GM12873 (cell line): Measurements from ENCODE around the gene CNR1.

ENCODE experiments used
- CTCF ChIP-seq: IDR thresholded peaks from 2 replicates; pipeline ENCODE4 v1.5.1; 2012; ENCODE audit warnings: low read depth, mild to moderate bottlenecking, moderate library complexity, low read length, control low read depth; ENCODE audit not compliant: insufficient read depth; ENCODE audit errors: missing control alignments

Gene CNR1

GRCh38 chr6:88164061-88164460 lies 2.1 kb downstream of the CNR1 start:
- TF ChIP-seq CTCF = no peak

- TF ChIP-seq CTCF = no peak
Observed at GRCh38 chr6:88163616-88164015, 2.5 kb downstream of the CNR1 start.

GRCh38 chr6:88161940-88162339 lies 4.2 kb downstream of the CNR1 start:
- TF ChIP-seq CTCF = no peak

- TF ChIP-seq CTCF = no peak
Observed at GRCh38 chr6:88157106-88157505, 9.0 kb downstream of the CNR1 start.

GRCh38 chr6:88145298-88145963 lies 20.7 kb downstream of the CNR1 start:
- no peak for TF ChIP-seq CTCF

GRCh38 chr6:88144637-88145297 lies 21.4 kb downstream of the CNR1 start:
- no peak for TF ChIP-seq CTCF

- TF ChIP-seq CTCF = no peak
Observed at GRCh38 chr6:88143421-88144157, 22.6 kb downstream of the CNR1 start.
